AG10803 (cell line): Measurements from ENCODE around the gene FIBP.

Experiments used
- DNase-seq: peaks from one replicate; pipeline ENCODE4 v3.0.0; 2010; ENCODE audit warnings: low read depth
- H3K4me3 ChIP-seq: 2 replicates; pipeline ENCODE4 v1.5.1; 2011; ENCODE audit warnings: mild to moderate bottlenecking, low read length, control low read depth
- TF ChIP-seq, protein P1 (sequence below): conservative IDR thresholded peaks from 2 replicates; pipeline ENCODE4 v1.5.1; 2011; ENCODE audit warnings: mild to moderate bottlenecking, low read length, control low read depth, inconsistent platforms

Gene FIBP

DNA sequence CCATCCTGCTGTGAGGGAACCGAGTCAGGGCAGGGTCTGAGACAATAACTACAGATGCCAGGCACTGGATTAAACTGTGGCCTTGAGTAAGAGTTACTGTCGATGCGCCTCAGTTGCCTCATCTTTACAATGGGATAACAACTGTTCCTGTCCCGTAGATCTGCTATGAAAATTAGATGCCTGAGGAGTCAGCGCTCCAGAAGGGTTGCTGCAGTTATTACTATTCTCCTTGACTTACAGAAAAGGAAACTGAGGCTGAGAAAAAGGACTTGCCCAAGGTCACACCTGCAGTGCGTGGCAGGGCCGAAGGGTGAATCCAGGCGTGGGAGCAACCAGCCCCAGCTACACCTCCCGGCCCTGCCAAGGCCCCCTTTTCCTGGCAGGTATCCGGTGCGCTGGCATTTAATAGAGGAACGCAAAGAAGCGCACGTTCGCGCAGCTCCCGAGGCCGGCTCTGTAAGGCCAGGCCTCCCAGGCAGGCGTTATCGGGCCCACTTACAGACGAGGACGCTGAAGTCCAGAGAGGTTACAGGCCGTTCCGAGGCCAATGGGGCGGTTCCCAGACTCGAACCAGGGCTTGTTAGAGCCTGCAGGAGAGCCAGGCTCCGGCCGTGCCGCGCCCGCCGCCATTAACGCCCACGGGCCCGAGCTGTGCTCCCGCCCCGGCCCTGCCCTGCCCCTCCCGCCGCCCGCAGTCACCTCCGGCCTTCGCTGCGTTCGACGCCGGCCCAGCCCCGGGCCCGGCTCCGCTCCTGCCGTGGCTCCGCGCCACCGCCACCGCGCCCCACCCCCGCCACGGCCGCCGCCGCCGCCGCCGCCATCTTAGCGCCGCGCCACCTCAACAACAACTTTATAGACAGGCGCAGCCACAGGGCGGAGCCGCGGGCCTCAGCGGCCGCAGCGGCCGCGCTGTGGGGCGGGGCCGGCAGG is 30.2 kb upstream of the FIBP start, which contains the start of gene C11orf68:
Gene C11orf68 (minus strand): TSS at position 852 of the 930 bp plus-strand sequence. CDS start 31 bp downstream, at position 821.
- DNase-seq, result no peak
- TF ChIP-seq, protein P1, sequence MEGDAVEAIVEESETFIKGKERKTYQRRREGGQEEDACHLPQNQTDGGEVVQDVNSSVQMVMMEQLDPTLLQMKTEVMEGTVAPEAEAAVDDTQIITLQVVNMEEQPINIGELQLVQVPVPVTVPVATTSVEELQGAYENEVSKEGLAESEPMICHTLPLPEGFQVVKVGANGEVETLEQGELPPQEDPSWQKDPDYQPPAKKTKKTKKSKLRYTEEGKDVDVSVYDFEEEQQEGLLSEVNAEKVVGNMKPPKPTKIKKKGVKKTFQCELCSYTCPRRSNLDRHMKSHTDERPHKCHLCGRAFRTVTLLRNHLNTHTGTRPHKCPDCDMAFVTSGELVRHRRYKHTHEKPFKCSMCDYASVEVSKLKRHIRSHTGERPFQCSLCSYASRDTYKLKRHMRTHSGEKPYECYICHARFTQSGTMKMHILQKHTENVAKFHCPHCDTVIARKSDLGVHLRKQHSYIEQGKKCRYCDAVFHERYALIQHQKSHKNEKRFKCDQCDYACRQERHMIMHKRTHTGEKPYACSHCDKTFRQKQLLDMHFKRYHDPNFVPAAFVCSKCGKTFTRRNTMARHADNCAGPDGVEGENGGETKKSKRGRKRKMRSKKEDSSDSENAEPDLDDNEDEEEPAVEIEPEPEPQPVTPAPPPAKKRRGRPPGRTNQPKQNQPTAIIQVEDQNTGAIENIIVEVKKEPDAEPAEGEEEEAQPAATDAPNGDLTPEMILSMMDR, result no peak
- peak within 1 kb of the TSS; percentile 93 for H3K4me3 ChIP-seq

DNA sequence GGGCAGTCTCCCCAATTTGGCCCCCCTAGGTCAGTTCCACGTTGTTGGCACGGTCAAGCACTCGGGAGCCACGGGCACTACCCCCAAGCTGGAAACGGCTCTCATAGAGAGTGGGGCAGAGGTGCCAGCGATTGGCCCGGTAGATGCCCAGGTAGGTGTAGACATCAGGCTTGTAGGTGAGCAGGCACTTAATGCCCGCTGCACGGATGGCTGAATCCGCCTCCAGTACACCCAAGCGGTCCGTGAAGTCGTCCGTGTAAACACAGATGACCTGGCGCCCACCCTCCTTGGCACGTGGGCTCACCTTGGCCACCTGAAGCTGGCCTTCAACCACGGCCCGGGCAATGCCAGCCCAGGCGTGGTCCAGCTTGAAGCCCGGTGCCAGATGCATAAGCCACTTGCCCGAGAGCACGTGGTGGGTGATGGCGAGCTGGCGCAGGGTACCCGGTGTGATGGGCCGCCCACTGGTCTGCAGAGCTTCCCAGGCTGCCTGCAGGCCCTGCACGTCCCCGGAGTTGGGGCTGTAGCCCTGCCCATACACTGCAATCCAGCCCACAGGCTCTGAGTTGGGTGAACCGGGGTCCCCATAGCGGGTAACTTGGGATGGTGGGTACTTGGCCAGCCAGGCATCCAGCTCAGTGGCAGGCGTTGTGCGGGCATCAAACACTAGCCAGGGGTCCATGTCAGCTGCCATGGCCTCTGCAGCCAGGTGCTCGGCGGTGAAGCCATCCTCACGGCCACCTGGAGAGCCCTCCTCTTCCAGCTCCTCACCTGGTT is 29.4 kb upstream of the FIBP start:
- DNase-seq, result no peak
- TF ChIP-seq, protein P1, result no peak
- peak overlapping the region; percentile 93 for H3K4me3 ChIP-seq

DNA sequence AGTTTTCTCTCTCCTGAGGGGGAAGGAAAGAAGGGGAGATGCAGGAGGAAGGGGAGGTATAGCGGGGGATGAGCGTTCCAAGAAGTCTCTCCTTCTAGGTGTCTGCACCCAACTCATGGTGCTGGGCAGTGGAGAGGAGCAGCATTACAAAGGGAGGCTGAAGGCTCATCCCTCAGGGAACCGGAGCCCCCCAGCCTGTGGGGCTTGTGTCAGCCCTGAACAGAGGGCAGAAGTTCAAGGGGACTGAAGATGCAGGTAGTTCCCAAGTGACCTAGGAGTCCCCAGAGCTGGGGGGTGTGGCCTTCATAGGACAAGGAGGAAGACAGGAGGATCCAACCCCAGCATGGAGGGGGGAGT is 28.8 kb upstream of the FIBP start:
- TF ChIP-seq, protein P1, result no peak
- DNase-seq, result no peak
- peak overlapping the region; percentile 93 for H3K4me3 ChIP-seq

DNA sequence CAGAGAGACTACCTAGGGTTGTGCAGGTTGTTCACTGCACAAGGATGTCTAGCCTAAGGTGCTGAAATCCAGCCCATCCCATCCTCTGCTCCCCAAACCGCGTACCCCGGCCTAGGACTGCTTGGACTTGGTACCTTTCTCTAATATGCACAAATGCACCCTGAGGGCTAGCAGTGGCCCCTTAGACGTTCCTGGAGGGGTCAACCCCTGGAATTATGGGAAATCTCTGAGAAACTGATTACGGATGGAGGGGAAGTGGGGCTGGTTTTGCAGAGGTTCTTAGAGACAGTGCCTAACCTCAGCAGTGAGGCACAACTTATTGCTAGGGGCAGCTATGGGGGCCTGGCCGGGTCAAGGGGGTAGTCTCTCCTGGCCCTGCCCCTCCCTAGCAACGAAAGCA is 28.1 kb upstream of the FIBP start:
- DNase-seq, result no peak
- TF ChIP-seq, protein P1, result no peak
- peak overlapping the region; percentile 93 for H3K4me3 ChIP-seq

DNA sequence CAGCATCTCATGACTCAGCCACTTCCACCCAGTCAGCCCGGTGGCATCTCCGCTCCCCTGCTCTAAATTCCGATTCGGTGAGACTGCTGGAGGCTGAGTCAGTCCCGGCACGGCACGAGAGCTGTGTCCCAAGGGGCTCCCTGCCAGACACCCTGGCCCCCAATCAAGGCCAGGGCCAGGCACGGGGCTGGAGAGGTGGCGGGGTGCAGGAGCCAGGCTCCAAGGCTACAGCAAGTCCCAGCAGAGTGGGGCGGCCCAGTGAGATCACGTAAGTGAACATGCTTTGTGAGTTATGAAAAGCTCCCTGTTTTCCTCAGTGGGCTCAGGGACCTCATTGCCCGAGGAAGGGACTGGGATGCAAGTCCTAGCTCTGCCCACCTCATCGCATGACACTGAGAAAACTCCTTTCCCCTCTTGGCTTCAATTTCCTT is 27.6 kb upstream of the FIBP start:
- peak overlapping the region; percentile 93 for H3K4me3 ChIP-seq
- DNase-seq, result peak; percentile 98
- TF ChIP-seq, protein P1, result no peak

DNA sequence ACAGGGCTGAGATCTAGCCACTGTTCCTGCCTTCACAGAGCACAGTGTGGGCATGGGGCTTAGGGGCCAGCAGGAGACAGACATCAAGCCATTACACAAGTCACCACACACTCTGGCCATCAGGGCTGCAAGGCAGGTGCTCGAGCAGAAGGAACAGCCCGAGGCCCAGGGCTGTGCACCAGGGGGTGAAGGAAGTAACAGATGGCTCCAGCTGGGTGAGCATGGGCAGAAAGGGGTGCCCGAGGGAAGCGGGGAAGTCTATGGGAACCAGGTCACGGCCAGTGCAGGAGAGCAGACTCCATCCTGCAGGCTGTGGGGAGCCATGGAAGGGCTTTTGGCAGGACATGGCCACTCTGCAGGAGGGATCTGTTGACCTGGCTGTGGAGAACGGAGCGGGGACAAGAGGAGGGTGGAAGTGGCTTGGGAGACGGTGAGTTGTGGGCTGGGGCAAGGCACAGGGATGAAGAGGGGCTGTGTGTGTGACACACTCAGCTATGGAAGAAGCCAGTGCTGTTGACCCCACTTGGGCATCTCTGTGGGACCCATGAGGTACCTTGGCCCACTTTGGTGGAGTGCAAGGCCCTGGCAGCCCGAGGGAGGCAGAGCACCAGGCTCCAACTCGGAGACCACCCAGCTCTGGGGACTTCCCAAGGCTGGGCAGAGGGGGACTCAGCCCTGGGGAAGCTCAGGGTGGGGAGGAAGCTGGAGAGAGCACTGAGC is 27.0 kb upstream of the FIBP start:
- peak overlapping the region; percentile 36 for H3K4me3 ChIP-seq
- TF ChIP-seq, protein P1, result no peak
- DNase-seq, result no peak
